Naive B cell (primary cell): ENCODE results near the gene NUCKS1. TPM values are rescaled to one million over a fixed set of nuclear protein-coding genes. Genes with fewer than 3 reads are reported as not detected.

Source experiments
- ATAC-seq, 2 donors: fragments of 150-1000 bp; cut with Tn5 transposase; 2 replicates each; pipeline ENCODE4 v1.10.0; 2021; ENCODE audit warnings: low read depth in 2 of 2, mild to moderate bottlenecking in 2 of 2, moderate library complexity in 2 of 2
- DNase-seq: peaks from one replicate; pipeline ENCODE4 v3.0.0; 2022
- H3K27ac Mint-ChIP-seq, 6 donors: one replicate each; pipeline ENCODE4 v1.8.0; 2020 to 2022; ENCODE audit warnings: mild to moderate bottlenecking in 6 of 6, mixed read lengths in 6 of 6, moderate library complexity in 5 of 6, inconsistent platforms in 2 of 6
- H3K27me3 Mint-ChIP-seq, 3 donors: one replicate each; pipeline ENCODE4 v1.8.0; 2021 to 2022; ENCODE audit warnings: mixed read lengths in 3 of 3, mild to moderate bottlenecking in 1 of 3
- H3K36me3 Mint-ChIP-seq, 2 donors: one replicate each; pipeline ENCODE4 v1.8.0; 2020 to 2022; ENCODE audit warnings: mixed read lengths in 2 of 2, inconsistent platforms in 1 of 2, mild to moderate bottlenecking in 1 of 2
- H3K4me1 Mint-ChIP-seq, 3 donors: one replicate each; pipeline ENCODE4 v1.8.0; 2020 to 2022; ENCODE audit warnings: mixed read lengths in 3 of 3, inconsistent platforms in 1 of 3, mild to moderate bottlenecking in 1 of 3, moderate library complexity in 1 of 3
- H3K4me3 Mint-ChIP-seq, 8 donors: one replicate each; pipeline ENCODE4 v1.8.0; 2020 to 2022; ENCODE audit warnings: mild to moderate bottlenecking in 8 of 8, mixed read lengths in 8 of 8, moderate library complexity in 8 of 8, inconsistent platforms in 2 of 8
- H3K9me3 Mint-ChIP-seq, 7 donors: one replicate each; pipeline ENCODE4 v1.8.0; 2020 to 2022; ENCODE audit warnings: mixed read lengths in 7 of 7, mild to moderate bottlenecking in 5 of 7, inconsistent platforms in 2 of 7, moderate library complexity in 1 of 7
- polyA plus RNA-seq, 6 donors: library from polyadenylated mRNA; unstranded; fragments of 300-500 nt; fragmentation: Illumina TruSeq; gene quantifications; one replicate each; pipeline ENCODE4 v1.2.3, GENCODE V29; 2021; ENCODE audit warnings: low read depth in 6 of 6

The NUCKS1 gene
- polyA plus RNA-seq, 6 donors from 2014 or later: 4.9 to 18.9 (median 16.2) TPM

GRCh38 chr1:205665201-205666045 lies 84.6 kb downstream of the NUCKS1 start:
- ATAC-seq (peak; percentile 22 to 30), DNase-seq (peak; percentile 70)
- H3K27ac Mint-ChIP-seq: peak overlapping the region; percentile 87 to 97 (median 95)
- H3K4me3 Mint-ChIP-seq: peak overlapping the region; percentile 35 to 89 (median 64)
- H3K36me3 Mint-ChIP-seq: peaks cover 0 to 6% of the 10 kb centered on the region in 2 donors
- no peaks in the 10 kb centered on the region for H3K9me3 Mint-ChIP-seq
- no peaks in the 10 kb centered on the region for H3K27me3 Mint-ChIP-seq
- peaks cover 69 to 95% (median 88%) of the 10 kb centered on the region in 3 donors for H3K4me1 Mint-ChIP-seq

- no peak for DNase-seq
- H3K27me3 Mint-ChIP-seq: no peaks in the 10 kb centered on the region
- H3K9me3 Mint-ChIP-seq: no peaks in the 10 kb centered on the region
- ATAC-seq: no peak
- H3K4me1 Mint-ChIP-seq: peaks cover 69 to 95% (median 89%) of the 10 kb centered on the region in 3 donors
- H3K36me3 Mint-ChIP-seq: peaks cover 0 to 6% of the 10 kb centered on the region in 2 donors
- H3K4me3 Mint-ChIP-seq: peak overlapping the region in 4 of 8 donors; percentile 63 to 89 (median 80)
- H3K27ac Mint-ChIP-seq: peak overlapping the region; percentile 87 to 97 (median 96)
Observed at GRCh38 chr1:205664399-205665017, 85.5 kb downstream of the NUCKS1 start.

- Mint-ChIP-seq H3K36me3 (peaks cover 0 to 6% of the 10 kb centered on the region in 2 donors), H3K9me3 (no peaks in the 10 kb centered on the region), H3K4me1 (peaks cover 68 to 91% (median 87%) of the 10 kb centered on the region in 3 donors), H3K27ac (peak overlapping the region; percentile 24 to 97 (median 90)), H3K27me3 (no peaks in the 10 kb centered on the region), H3K4me3 (peak overlapping the region in 2 of 8 donors; percentile 22 to 27)
- ATAC-seq (no peak), DNase-seq (no peak)
Observed at GRCh38 chr1:205663286-205663936, 86.6 kb downstream of the NUCKS1 start.

Other genes with a start within 250 kb of the NUCKS1 start
- 1 to 10 TPM in 1 of 6 donors, under 1 TPM in 3, not detected in 2; 0.40 to 1.4 (median 0.50) TPM for gene CDK18, start 245.5 kb downstream of the NUCKS1 start, polyA plus RNA-seq
- 10 to 100 TPM in 1 of 6 donors, 1 to 10 TPM in 5; 4.8 to 10.2 (median 6.0) TPM for gene ELK4, start 118.2 kb downstream of the NUCKS1 start, polyA plus RNA-seq
- 1 to 10 TPM in 5 of 6 donors, under 1 TPM in 1; 0.96 to 5.4 (median 4.0) TPM for gene SLC45A3, start 69.7 kb downstream of the NUCKS1 start, polyA plus RNA-seq
- gene RAB29, start 25.3 kb upstream of the NUCKS1 start, polyA plus RNA-seq: 100 to 1,000 TPM in 4 of 6 donors, 10 to 100 TPM in 2; 70.2 to 136 (median 112) TPM
- gene SLC41A1, start 63.0 kb upstream of the NUCKS1 start, polyA plus RNA-seq: 10 to 100 TPM in 4 of 6 donors, 1 to 10 TPM in 1, under 1 TPM in 1; 0.11 to 14.4 (median 10.5) TPM
- 1 to 10 TPM in 3 of 6 donors, under 1 TPM in 2, not detected in 1; 0.43 to 3.0 (median 1.0) TPM for gene PM20D1, start 100.0 kb upstream of the NUCKS1 start, polyA plus RNA-seq
- gene SLC26A9, start 193.3 kb upstream of the NUCKS1 start, polyA plus RNA-seq: not detected